Measurements from ENCODE around the gene TM4SF5. TPM values are rescaled to one million over a fixed set of nuclear protein-coding genes. Genes with fewer than 3 reads are reported as not detected.
A peak's percentile ranks its signal among the peaks of the same experiment; 100 is the strongest.

TM4SF5 gene
- not detected in 2 replicates for total RNA-seq

- no peak for DNase-seq (ENCODE audit: low read depth in 2 of 2)
These were observed at the start of gene TM4SF5 for GRCh38 chr17:4771519-4772234. Gene TM4SF5 (plus strand): TSS chr17:4771886. CDS start chr17:4771923, 37 bp downstream.

GRCh38 chr17:4722678-4723240 is 48.9 kb upstream of the TM4SF5 start:
- no peak for DNase-seq (ENCODE audit: low read depth in 2 of 2)

GRCh38 chr17:4724650-4725049 is 47.0 kb upstream of the TM4SF5 start:
- DNase-seq (ENCODE audit: low read depth in 2 of 2): no peak

- no peak for DNase-seq (ENCODE audit: low read depth in 2 of 2)
These were observed 45.9 kb upstream of the TM4SF5 start for GRCh38 chr17:4725646-4726310.

- DNase-seq (ENCODE audit: low read depth in 2 of 2): no peak
These were observed 43.6 kb upstream of the TM4SF5 start for GRCh38 chr17:4728124-4728523.

- DNase-seq (ENCODE audit: low read depth in 2 of 2): no peak
These were observed 38.6 kb upstream of the TM4SF5 start for GRCh38 chr17:4733073-4733531.

GRCh38 chr17:4734857-4735475 is 36.7 kb upstream of the TM4SF5 start:
- DNase-seq (ENCODE audit: low read depth in 2 of 2): no peak

- DNase-seq (ENCODE audit: low read depth in 2 of 2): peak; percentile 36 to 66
These were observed 35.6 kb upstream of the TM4SF5 start for GRCh38 chr17:4735876-4736651.

- DNase-seq (ENCODE audit: low read depth in 2 of 2): no peak
These were observed 33.3 kb upstream of the TM4SF5 start for GRCh38 chr17:4738136-4739121.

- DNase-seq (ENCODE audit: low read depth in 2 of 2): peak; percentile 31 to 45
These were observed 32.3 kb upstream of the TM4SF5 start, which contains the start of the genes CXCL16 and ZMYND15 for GRCh38 chr17:4739122-4740024. Gene CXCL16 (minus strand): TSS chr17:4739928. CDS start chr17:4739339, 589 bp downstream. Gene ZMYND15 (plus strand): TSS chr17:4739833. CDS start chr17:4740549, 716 bp downstream.

GRCh38 chr17:4740025-4740351 is 31.7 kb upstream of the TM4SF5 start:
- DNase-seq (ENCODE audit: low read depth in 2 of 2): no peak

GRCh38 chr17:4740584-4740983 is 31.1 kb upstream of the TM4SF5 start:
- no peak for DNase-seq (ENCODE audit: low read depth in 2 of 2)

GRCh38 chr17:4741544-4741943 is 30.1 kb upstream of the TM4SF5 start:
- DNase-seq (ENCODE audit: low read depth in 2 of 2): no peak

- DNase-seq (ENCODE audit: low read depth in 2 of 2): no peak
These were observed 29.6 kb upstream of the TM4SF5 start for GRCh38 chr17:4742133-4742532.

- DNase-seq (ENCODE audit: low read depth in 2 of 2): no peak
These were observed 29.1 kb upstream of the TM4SF5 start for GRCh38 chr17:4742629-4743028.

- DNase-seq (ENCODE audit: low read depth in 2 of 2): no peak
These were observed 28.5 kb upstream of the TM4SF5 start for GRCh38 chr17:4743216-4743615.

GRCh38 chr17:4743898-4744297 is 27.8 kb upstream of the TM4SF5 start:
- no peak for DNase-seq (ENCODE audit: low read depth in 2 of 2)

GRCh38 chr17:4744999-4745969 is 26.4 kb upstream of the TM4SF5 start:
- no peak for DNase-seq (ENCODE audit: low read depth in 2 of 2)

Data from lung microvascular endothelial cell (primary cell).